ENCODE results near the gene ZBTB49. TPM values are rescaled to one million over a fixed set of nuclear protein-coding genes. Genes with fewer than 3 reads are reported as not detected.

The ZBTB49 gene
- total RNA-seq, 1 donor from 2014 or later = 3.9 TPM

DNA sequence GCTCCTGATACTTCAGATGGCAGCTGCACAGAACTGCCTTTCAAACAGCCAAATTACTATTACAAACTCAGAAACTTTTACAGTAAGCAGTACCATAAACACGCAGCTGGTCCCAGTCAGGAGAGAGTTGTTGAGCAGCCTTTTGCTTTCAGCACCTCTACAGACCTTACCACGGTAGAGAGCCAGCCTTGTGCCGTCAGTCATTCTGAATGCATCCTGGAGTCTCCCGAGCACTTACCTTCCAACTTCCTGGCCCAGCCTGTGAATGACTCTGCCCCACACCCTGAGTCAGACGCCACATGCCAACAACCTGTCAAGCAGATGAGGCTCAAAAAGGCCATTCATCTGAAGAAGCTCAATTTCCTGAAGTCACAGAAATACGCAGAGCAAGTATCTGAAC lies 12.4 kb downstream of the ZBTB49 start:
- DNase-seq (ENCODE audit: low read depth) (peak; percentile 14), FAIRE-seq (no peak)
- no peak overlapping the region for H3K4me3 ChIP-seq (ENCODE audit: low read depth, low read length)
- no peaks in the 10 kb centered on the region for H3K27me3 ChIP-seq (ENCODE audit: control insufficient read depth, insufficient read depth, low read length)
- TF ChIP-seq, protein P1, sequence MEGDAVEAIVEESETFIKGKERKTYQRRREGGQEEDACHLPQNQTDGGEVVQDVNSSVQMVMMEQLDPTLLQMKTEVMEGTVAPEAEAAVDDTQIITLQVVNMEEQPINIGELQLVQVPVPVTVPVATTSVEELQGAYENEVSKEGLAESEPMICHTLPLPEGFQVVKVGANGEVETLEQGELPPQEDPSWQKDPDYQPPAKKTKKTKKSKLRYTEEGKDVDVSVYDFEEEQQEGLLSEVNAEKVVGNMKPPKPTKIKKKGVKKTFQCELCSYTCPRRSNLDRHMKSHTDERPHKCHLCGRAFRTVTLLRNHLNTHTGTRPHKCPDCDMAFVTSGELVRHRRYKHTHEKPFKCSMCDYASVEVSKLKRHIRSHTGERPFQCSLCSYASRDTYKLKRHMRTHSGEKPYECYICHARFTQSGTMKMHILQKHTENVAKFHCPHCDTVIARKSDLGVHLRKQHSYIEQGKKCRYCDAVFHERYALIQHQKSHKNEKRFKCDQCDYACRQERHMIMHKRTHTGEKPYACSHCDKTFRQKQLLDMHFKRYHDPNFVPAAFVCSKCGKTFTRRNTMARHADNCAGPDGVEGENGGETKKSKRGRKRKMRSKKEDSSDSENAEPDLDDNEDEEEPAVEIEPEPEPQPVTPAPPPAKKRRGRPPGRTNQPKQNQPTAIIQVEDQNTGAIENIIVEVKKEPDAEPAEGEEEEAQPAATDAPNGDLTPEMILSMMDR (IDR thresholded peaks at IDR 0.05; ENCODE audit: insufficient read depth, low read length, severe bottlenecking) = no peak
- H3K36me3 ChIP-seq (ENCODE audit: control insufficient read depth, insufficient read depth, low read length) = peaks cover 4% of the 10 kb centered on the region

DNA sequence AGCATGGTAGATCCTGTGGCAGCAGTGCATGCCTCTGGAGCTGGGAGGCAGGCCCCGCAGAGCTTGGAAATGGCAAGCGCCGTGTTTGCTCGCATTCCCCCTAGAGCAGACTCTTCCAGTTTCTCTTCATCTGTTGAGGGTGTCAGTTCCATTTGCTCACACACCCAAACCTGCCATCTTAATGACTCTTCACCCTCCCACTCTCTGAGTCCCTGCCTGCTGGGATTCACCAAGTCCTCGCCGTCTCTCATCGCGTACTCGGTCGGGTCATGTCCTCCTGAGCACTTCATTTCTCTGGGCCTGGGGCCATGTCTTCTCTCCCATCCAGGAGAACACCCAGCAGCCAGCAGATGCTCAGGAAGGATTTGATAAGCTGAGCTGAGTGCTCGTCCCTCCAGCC lies 16.9 kb downstream of the ZBTB49 start:
- FAIRE-seq = no peak
- TF ChIP-seq, protein P1 (IDR thresholded peaks at IDR 0.05; ENCODE audit: insufficient read depth, low read length, severe bottlenecking) = no peak

DNA sequence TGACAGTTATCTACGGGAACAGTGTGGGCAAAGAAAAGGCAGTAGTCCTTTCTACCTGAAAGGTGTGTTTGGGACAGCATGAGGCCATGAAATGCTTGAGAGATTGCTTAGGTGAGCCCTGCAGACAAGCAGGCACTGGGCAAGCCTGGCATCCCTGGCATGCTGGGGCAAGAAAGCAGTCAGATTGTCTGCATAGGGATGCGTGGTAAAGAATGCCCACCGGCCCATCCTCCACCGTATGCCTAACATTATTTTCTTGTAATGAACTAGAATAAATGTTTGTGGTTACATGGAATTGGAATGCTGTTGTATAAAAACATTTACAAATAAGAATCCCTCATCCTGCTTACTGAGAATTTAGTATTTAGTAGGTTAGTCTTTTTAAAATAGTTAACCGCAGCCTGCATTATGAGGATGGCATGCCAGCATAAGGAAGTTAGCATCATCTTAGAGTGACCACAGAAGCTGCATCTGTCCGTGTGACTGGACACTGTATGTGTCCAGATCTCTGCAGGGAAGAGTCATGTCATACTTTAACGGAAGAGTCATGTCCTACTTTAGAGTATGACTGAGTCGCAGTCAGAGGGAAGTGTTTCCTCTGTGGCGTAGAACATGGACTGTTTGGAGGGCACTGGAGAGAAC lies 18.9 kb downstream of the ZBTB49 start:
- peak; percentile 40 for FAIRE-seq
- Histone ChIP-seq H3K36me3 (ENCODE audit: control insufficient read depth, insufficient read depth, low read length) (peaks cover 10% of the 10 kb centered on the region), H3K27me3 (ENCODE audit: control insufficient read depth, insufficient read depth, low read length) (no peaks in the 10 kb centered on the region), H3K4me3 (ENCODE audit: low read depth, low read length) (no peak overlapping the region)
- TF ChIP-seq, protein P1 (IDR thresholded peaks at IDR 0.05; ENCODE audit: insufficient read depth, low read length, severe bottlenecking) = no peak
- DNase-seq (ENCODE audit: low read depth) = peak; percentile 29

More for the DNA sequence above, 16.9 kb downstream of the ZBTB49 start:
- no peaks in the 10 kb centered on the region for H3K27me3 ChIP-seq (ENCODE audit: control insufficient read depth, insufficient read depth, low read length)
- no peak for DNase-seq (ENCODE audit: low read depth)
- no peak overlapping the region for H3K4me3 ChIP-seq (ENCODE audit: low read depth, low read length)
- peaks cover 4% of the 10 kb centered on the region for H3K36me3 ChIP-seq (ENCODE audit: control insufficient read depth, insufficient read depth, low read length)

DNA sequence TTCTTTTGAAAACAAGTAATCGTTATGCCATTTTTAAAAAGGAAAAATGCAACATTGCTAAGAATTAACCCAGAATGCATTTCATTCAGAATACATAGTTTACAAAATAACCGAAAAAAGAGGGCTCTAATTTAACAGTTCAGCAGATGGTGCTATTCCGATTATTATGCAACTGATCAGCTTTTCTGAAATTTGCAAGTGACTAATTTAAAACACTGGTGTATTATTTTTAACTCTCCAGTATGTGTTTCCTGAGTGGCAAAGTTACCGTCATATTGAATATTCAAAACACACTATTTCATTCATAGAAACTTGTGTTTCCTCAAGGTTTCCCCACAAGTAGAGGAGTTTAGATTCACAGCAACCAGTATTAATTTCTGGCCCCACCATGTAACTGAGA lies 21.1 kb downstream of the ZBTB49 start:
- no peak for FAIRE-seq

DNA sequence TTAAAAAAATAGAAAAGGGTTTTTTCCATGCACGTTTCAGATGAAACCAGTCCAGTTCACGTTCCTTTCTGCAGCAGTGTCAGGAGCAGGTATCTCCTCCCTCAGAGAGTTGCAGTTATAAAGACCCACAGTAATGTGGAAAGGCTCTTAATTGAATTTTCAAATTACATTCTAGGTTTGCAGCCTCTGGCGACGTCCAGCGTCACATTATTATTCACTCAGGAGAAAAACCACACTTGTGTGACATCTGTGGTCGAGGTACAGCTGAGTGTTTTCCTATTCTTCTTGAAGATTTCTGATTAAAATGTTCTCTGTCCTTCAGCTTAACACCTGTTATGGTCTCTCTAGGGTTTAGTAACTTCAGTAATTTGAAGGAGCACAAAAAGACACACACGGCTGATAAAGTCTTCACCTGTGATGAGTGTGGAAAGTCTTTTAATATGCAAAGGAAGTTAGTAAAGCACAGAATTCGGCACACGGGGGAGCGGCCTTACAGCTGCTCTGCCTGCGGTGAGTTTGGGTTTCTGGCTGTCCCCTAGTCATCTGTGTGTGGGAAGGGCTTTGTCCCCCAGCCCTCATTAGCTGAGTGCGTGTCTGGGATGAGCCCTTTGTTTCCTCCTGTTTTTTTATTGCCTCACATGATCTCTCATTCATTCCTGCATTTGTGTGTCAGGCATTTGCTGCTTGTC lies 25.6 kb downstream of the ZBTB49 start:
- Histone ChIP-seq H3K4me3 (ENCODE audit: low read depth, low read length) (no peak overlapping the region), H3K27me3 (ENCODE audit: control insufficient read depth, insufficient read depth, low read length) (no peaks in the 10 kb centered on the region), H3K36me3 (ENCODE audit: control insufficient read depth, insufficient read depth, low read length) (peaks cover 10% of the 10 kb centered on the region)
- no peak for FAIRE-seq
- DNase-seq (ENCODE audit: low read depth) = no peak
- TF ChIP-seq, protein P1 (IDR thresholded peaks at IDR 0.05; ENCODE audit: insufficient read depth, low read length, severe bottlenecking) = no peak

More for the DNA sequence above, 21.1 kb downstream of the ZBTB49 start:
- TF ChIP-seq, protein P1 (IDR thresholded peaks at IDR 0.05; ENCODE audit: insufficient read depth, low read length, severe bottlenecking) = no peak
- no peak for DNase-seq (ENCODE audit: low read depth)
- Histone ChIP-seq H3K27me3 (ENCODE audit: control insufficient read depth, insufficient read depth, low read length) (no peaks in the 10 kb centered on the region), H3K36me3 (ENCODE audit: control insufficient read depth, insufficient read depth, low read length) (peaks cover 9% of the 10 kb centered on the region), H3K4me3 (ENCODE audit: low read depth, low read length) (no peak overlapping the region)

Data from bronchial epithelial cell (primary cell).